NCI-H345 (cell line): Measurements from ENCODE around the gene VEZT.
"Not testable (repeated sequence)": the region's sequence is repeated elsewhere in the genome, so short reads cannot be mapped to it uniquely, and the experiment has no call there.

Experiments
- DNase-seq: peaks from one replicate; lab custom pipeline; 2025; lab: John Stamatoyannopoulos, UW

Gene VEZT

GRCh38 chr12:95257541-95257940 is 39.9 kb downstream of the VEZT start:
- DNase-seq: no peak

- no peak for DNase-seq
Measured at GRCh38 chr12:95258151-95258550, 40.5 kb downstream of the VEZT start.

- DNase-seq: no peak
Measured at GRCh38 chr12:95258803-95259202, 41.2 kb downstream of the VEZT start.

- no peak for DNase-seq
Measured at GRCh38 chr12:95259368-95259767, 41.8 kb downstream of the VEZT start.

- DNase-seq: no peak
Measured at GRCh38 chr12:95261109-95261508, 43.5 kb downstream of the VEZT start.

- no peak for DNase-seq
Measured at GRCh38 chr12:95262808-95263207, 45.2 kb downstream of the VEZT start.

GRCh38 chr12:95265765-95266164 is 48.2 kb downstream of the VEZT start:
- DNase-seq: no peak

GRCh38 chr12:95266254-95266653 is 48.6 kb downstream of the VEZT start:
- DNase-seq: no peak

GRCh38 chr12:95269892-95270291 is 52.3 kb downstream of the VEZT start:
- no peak for DNase-seq

- DNase-seq: no peak
Measured at GRCh38 chr12:95271465-95271864, 53.9 kb downstream of the VEZT start.

GRCh38 chr12:95277139-95277538 is 59.5 kb downstream of the VEZT start:
- DNase-seq: no peak

GRCh38 chr12:95279856-95280255 is 62.2 kb downstream of the VEZT start:
- DNase-seq: no peak

GRCh38 chr12:95282266-95282665 is 64.7 kb downstream of the VEZT start:
- no peak for DNase-seq

- DNase-seq: no peak
Measured at GRCh38 chr12:95283371-95283770, 65.8 kb downstream of the VEZT start.

GRCh38 chr12:95286713-95287112 is 69.1 kb downstream of the VEZT start:
- no peak for DNase-seq

GRCh38 chr12:95291501-95291900 is 73.9 kb downstream of the VEZT start:
- DNase-seq: no peak

GRCh38 chr12:95298916-95299315 is 81.3 kb downstream of the VEZT start:
- no peak for DNase-seq

GRCh38 chr12:95300286-95300685 is 82.7 kb downstream of the VEZT start:
- DNase-seq: no peak

- DNase-seq: no peak
Measured at GRCh38 chr12:95303476-95303875, 85.9 kb downstream of the VEZT start.

GRCh38 chr12:95304673-95305198 is 87.1 kb downstream of the VEZT start:
- no peak for DNase-seq

- DNase-seq: no peak
Measured at GRCh38 chr12:95312656-95313055, 95.0 kb downstream of the VEZT start.

GRCh38 chr12:95314756-95315155 is 97.1 kb downstream of the VEZT start:
- not testable (repeated sequence) for DNase-seq

GRCh38 chr12:95316798-95317197 is 99.2 kb downstream of the VEZT start:
- DNase-seq: no peak

GRCh38 chr12:95318071-95318545 is 100.5 kb downstream of the VEZT start:
- peak; percentile 66 for DNase-seq
